Stimulated activated CD8-positive, alpha-beta memory T cell treated with anti-CD3 and anti-CD28 coated beads, Interleukin-7, amount 100 ng/mL, for 4 hours (primary cell): ENCODE measurements around the gene KLHL7.
"Not testable (repeated sequence)": the region's sequence is repeated elsewhere in the genome, so short reads cannot be mapped to it uniquely, and the experiment has no call there.

Experiments
- DNase-seq, 2 donors: peaks; one replicate each; pipeline ENCODE4 v3.0.0-alpha.2; 2020; ENCODE audit warnings: low read depth in 2 of 2

KLHL7 gene

DNA sequence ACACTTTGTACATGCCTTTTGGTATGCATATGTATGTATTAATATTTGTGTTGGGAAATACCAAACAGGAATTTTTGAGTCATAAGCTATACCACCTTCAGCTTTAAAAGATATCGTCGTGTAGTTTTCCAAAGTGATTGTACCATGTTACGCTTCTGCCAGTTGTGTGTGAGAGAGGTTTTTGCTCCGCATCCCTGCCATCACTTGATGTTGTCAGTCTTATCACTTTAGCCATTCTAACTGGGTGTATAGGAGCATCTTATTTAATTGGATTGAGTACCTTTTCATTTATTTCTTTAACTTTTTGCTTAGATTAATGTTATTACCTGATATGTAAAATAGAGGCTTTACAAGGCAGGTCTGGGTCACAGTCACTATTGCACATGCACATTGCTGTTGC lies 3.4 kb downstream of the KLHL7 start:
- DNase-seq, result no peak

DNA sequence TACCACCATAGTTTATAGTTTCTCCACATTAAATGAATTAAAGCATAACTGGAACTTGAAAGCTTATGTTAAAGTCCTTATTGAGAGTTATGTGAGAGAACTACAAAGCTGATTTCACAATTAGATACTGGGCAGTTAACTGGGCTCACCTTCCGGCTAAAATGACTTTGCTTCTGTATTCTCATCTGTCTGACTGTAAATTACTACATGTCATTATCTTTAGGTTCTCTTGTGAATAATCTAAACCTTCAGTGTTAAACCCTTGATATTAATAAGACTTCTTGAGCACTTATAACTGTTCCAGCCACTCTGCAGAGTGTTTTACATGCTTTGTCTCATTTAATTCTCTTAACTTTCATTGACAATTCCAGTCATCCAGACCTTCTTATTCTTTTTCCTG lies 3.9 kb downstream of the KLHL7 start:
- no peak for DNase-seq

DNA sequence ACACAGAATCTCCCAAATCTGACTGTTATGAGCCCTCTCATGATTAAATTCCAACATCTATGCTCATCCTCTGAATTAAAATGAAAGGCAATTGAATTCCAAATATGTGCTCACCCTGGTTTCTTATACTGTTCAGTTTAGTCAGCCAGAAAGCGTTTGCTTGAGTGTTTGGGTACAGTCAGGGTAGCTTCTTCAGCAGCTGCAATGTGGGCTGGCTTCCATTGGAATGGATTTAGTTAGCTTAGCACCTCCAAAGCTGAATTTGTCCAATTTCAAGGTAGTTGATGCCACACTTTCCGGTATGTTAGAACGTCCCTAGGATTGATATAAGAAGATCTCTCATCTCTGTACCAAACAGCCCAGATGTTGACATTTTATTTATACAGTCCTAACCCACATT lies 9.3 kb downstream of the KLHL7 start:
- DNase-seq, result no peak

DNA sequence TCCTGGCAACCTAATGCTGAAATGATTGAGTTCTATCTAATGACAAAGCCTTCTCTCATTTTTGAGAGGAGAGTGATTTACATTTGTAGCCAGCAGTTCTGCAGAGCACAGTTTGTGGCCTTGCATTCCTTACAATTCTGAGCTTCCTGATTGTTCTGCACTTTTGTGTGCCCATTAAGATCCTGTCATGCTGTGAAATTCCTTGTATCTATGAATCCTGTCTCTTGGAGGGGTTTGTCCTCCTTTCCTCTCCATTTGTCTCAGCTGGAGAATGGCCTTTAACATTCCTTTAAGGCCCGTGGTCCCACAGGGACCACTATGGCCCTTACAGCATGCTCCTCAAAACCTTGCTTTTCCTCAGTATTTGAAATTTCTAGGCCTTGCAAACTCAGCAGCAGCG lies 10.4 kb downstream of the KLHL7 start:
- no peak for DNase-seq

DNA sequence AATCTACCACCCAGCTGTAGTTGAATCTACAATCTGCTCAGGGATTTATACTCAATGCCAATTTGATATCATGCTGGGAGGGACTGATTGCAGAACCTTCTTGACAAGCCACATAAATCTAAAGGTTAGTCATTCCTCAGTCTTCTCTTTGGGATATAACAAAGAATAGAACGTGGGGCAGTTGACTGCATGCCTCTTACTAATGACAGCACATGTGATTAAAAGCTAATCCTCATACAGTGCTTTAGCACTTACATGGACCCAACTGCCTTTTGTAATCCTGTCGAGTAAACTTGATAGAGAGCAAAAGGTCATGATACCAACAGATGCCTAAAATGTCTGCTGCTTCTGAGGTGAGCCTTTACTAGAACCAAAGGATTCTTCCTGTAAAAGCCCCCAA lies 12.3 kb downstream of the KLHL7 start:
- no peak for DNase-seq

DNA sequence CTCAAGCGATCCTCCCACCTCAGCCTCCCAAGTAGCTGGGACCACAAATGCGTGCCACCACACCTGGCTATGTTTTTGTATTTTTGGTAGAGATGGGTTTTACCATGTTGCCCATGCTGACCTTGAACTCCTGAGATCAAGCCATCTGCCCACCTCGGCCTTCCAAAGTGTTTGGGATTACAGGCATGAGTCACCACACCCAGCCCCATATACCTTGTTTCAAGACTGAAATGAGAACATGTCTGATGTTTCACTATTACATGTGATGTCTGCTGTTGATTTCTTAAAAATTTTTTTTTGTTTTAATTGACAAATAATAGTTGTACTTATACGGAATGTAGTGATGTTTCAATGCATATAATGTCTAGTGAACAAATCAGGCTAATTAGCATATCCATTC lies 14.5 kb downstream of the KLHL7 start:
- DNase-seq, result no peak

DNA sequence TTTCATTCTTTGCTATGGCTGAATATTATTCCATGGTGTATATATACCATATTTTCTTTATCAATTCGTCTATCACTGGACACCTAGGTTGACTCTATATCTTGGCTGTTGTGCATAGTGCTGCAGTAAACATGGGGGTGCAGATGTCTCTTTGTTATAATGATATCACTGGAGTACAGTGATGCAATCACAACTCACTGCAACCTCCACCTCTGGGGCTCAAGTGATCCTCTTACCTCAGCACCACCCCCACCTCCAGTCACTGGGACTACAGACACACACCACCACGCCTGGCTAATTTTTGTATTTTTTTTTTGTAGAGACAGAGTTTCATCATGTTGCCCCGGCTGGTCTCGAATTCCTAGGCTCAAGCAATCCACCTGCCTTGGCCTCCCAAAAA lies 15.6 kb downstream of the KLHL7 start:
- no peak for DNase-seq

DNA sequence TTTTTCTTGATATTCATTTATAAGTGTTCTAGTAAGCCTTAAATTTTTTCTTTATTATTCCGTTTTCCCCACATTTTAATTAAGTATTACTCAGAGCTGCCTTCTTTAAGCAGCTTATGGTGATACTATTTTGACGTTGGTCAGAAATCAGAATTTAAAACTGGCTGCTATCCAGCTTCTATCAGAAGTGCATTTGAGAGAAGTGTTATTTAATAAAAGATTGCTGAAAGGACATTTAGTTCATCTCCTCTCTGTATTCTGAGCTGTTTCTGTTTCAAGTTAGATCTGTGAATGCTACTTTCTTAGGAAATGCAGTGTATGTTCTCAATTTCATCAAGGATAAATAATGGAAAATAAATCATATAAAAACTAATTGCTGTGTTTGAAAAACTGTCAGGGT lies 17.4 kb downstream of the KLHL7 start:
- no peak for DNase-seq

DNA sequence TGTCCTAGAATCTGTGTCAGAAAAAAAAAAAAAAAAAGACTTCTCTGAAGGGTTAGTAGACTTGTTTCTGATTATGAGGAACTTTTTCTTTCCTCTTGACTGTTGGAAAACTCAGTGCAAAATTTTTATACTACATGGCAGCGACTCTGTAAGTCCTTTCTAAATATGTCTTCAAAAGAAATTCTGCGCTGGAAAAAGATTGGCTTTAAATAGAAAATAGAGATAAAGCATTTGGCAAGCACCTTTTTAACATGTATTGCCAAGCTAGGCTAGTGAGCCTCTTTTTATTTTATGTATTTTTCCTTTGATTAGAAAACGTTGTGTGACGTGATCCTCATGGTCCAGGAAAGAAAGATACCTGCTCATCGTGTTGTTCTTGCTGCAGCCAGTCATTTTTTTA lies 17.9 kb downstream of the KLHL7 start:
- DNase-seq, result no peak

DNA sequence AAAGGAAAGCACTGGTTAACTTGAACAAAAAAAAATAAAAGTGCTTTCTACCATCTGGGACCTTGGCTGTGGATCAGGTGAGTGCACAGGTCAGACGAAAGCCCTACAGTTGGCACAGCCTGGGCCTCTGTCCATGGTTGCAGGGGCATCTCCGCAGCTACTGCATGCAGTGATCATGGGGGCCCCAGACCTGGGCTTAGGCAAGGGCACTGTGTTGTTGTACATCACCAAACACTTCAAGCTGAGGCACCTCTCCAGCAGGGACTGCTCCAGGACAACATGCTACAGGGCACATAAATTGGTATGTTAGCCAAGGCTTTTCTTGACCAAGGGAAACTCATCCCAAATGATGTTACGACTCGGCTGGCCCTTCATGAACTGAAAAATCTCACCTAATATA lies 23.5 kb downstream of the KLHL7 start:
- DNase-seq, result no peak

DNA sequence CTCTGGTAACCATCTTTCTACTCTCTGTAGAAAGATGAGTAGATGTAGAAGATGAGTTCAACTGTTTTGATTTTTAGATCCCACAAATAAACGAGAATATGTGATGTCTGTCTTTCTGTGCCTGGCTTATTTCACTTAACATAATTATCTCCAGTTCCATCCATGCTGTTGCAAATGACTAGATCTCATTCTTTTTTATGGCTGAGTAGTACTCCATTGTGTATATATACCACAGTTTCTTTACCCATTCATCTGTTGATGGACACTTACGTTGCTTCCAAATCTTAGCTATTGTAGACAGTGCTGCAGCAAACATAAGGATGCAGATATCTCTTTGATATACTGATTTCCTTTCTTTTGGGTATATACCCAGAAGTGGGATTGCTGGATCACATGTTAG lies 26.2 kb downstream of the KLHL7 start:
- DNase-seq, result not testable (repeated sequence)

DNA sequence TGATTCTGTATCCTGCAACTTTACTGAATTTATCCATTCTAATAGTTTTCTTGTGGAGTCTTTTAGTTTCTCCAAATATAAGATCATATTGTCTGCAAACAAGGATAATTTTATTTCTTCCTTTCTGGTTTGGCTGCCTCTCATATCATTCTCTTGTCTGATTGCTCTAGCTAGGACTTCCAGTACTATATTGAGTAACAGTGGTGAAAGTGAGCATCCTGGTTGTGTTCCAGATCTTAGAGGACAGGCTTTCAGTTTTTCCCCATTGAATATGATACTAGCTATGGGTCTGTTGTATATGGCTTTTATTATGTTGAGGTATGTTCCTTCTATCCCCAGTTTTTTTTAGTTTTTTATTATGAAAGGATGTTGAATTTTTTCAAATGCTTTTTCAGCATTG lies 28.2 kb downstream of the KLHL7 start:
- DNase-seq, result no peak

DNA sequence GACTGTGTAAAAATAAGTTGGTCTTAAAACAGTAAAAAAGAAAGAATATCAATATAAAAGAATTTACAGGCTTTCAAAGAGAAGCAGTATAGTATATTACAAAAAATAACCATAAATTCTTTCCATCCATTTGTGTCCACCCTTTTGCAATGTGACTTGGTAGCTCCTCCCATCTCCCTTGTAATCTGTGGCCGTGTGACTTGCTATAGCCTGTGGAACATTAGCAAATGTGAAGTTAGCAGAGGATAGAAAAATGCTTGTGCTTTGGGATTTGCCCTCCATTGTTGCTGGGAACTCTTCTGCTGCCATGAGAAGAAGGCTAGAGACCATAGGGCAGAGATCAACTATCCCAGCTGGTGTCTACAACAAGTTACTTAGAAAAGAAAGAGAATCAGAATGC lies 30.2 kb downstream of the KLHL7 start:
- no peak for DNase-seq

DNA sequence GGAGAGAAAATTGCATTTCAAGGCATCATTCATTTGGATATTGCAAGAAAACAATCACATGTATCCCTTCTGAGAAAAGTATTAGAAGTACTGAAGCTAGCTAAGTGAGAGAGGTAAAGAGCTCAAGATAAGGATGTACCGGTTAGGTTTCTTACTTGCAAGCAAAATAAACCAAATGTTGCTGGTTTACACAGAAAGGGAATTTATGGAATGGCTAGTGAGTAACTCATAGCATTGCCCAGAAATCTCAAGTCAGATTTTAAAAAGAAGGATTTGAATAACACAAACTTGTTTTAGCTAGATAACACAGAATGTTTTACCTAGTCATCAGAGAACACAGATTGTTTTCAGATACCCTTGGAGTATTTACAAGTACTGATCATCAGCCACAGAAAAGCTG lies 30.6 kb downstream of the KLHL7 start:
- DNase-seq, result no peak

DNA sequence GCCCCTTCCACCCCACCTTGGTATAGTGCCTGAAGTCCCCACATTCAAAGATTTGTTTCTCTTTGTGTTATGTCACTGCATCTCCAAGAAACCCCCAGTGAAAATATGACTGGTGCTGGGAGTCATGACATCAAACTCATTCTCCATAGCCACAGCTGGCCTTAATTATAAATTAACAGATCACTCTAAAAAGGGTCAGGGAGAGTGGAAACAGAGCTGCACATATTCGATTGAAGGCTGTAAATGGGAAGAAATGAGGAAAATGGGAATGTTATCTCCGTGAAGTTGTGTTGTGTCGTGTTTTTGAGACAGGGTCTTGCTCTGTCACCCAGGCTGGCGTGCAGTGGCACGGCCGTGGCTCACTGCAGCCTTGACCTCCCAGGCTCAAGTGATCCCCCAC lies 52.1 kb downstream of the KLHL7 start:
- no peak for DNase-seq

DNA sequence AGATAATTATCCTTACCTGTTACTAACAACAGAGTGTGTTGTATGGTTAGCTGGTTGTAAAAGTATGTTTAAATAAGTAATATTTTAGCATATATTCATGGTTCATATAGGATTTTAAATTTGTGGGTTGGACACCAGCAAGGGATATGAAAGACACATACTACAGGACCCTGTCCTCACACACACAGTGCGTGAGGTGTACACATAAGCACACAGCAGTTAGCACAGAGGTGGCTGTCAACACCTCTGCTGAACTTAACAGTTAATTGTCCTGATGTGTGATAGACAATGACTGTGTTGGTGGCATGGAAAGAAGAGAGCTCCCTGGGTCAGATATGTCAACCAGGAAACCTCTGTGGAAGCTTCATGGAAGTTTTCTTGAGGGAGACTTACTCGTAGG lies 53.0 kb downstream of the KLHL7 start:
- DNase-seq, result no peak

DNA sequence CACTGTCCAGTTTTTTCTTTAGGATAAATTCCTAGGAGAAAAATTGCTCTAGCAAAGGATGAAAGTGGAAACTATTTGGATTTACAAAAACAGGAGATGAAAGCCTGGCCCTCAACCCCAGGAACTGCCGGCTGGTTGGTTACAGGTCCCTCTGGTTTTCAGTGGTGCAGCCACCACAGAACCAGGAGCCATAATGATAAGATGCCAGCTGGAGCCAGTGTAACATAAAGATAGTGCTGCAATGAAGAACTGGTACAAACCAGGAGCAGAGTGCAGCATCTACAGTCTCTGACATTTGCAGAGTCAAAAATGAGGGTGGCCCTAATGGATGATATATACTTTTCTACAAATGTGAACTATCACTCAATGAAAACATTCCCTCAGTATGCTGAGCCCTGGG lies 55.9 kb downstream of the KLHL7 start:
- no peak for DNase-seq

DNA sequence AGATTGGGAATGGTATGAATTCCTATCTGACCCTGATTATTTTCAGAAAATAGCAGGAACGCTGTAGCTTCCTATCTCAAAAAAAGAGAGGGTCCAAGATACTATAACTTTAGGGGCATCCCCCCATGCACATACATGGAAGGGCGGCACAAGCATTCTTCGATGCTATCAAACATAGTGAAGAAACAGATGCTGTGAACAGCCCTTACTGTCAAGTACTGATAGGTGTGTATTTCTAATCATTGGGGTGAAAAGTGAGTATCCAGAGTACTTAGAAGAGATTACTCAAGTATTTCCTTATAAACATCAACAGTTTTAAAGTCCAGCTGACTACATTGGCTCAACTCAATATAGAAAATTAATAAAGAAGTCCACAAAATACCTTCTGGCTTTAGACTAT lies 59.3 kb downstream of the KLHL7 start:
- DNase-seq, result no peak

DNA sequence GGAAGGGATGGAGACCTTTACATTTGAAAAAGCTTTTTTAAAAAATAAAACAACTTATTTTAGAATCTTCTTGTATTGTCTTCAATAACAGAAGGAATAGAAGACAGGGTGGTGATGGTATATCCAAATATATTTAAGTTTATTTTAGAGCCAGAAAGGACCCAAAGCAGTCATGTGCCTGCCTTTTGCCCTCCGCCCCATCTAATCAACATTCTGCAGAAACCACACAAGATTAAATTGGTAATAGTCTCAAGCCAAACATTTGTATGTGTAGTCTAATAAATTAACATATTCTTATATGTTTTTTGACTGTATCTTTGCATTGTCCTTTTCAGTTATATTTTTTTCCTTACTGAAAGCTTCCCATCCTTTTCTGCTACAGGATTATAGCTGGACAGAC lies 59.7 kb downstream of the KLHL7 start:
- no peak for DNase-seq

DNA sequence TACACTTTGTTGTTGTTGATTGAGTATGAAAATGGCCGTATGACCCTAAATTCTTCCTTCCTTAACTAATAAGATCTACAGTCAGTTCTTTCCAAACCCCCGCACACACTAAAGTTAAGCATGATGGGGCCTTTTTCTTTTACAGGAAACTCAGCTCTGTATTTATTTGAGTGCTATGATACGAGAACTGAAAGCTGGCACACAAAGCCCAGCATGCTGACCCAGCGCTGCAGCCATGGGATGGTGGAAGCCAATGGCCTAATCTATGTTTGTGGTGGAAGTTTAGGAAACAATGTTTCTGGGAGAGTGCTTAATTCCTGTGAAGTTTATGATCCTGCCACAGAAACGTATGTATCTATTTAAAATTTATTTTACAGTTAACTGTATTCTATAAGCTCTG lies 62.1 kb downstream of the KLHL7 start:
- no peak for DNase-seq

DNA sequence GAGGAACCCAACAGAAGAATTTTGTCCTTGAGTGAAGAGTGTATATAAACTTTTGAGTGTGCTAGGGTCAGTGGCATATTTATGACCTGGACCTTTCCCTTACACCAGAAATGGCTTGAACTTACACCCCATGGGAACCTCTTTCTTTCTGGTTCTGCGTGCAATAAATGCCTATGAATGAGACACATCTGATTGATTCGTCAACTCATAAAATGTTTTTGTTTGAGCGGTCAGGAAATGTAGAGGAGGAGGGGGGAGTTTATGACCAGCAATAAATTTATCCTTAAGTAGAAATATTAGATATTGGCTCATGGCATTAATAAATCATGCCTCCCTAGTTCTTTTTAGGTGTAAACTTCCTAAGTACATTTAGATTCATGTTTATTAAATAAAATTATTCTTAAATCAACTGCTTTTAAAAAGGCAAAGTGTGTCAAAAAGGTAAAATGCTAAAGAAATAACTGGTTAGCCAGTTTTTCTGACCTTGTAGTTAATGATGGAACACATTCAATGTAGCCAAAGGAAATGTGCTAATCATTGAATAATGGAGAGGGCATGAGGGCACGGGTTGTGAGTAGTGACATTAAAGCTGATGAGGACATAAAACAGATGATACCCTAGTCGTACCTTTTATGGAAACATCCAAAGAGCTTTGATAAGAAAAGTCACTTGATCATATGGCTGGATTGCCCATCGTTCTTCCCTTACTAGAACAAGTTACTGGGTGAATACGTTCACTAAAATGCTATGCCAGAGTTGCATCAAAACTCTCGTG lies 62.7 kb downstream of the KLHL7 start:
- DNase-seq, result no peak

DNA sequence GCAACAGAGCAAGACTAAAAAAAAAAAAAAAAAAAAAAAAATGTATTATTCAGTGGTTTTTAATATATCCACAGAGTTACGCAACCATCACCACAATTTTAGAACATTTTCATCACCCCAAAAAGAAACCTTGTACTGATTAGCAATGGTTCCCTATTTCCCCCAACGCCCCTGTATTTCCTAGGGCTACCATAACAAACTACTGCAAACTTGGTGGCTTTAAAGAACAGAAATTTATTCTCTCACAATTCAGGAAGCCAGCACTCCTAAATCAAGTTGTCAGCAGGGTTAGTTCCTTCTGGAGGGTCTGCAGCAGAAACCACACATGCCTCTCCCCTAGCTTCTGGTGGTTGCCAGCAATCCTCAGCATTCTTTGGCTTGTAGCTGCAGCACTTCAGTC lies 70.4 kb downstream of the KLHL7 start:
- no peak for DNase-seq

DNA sequence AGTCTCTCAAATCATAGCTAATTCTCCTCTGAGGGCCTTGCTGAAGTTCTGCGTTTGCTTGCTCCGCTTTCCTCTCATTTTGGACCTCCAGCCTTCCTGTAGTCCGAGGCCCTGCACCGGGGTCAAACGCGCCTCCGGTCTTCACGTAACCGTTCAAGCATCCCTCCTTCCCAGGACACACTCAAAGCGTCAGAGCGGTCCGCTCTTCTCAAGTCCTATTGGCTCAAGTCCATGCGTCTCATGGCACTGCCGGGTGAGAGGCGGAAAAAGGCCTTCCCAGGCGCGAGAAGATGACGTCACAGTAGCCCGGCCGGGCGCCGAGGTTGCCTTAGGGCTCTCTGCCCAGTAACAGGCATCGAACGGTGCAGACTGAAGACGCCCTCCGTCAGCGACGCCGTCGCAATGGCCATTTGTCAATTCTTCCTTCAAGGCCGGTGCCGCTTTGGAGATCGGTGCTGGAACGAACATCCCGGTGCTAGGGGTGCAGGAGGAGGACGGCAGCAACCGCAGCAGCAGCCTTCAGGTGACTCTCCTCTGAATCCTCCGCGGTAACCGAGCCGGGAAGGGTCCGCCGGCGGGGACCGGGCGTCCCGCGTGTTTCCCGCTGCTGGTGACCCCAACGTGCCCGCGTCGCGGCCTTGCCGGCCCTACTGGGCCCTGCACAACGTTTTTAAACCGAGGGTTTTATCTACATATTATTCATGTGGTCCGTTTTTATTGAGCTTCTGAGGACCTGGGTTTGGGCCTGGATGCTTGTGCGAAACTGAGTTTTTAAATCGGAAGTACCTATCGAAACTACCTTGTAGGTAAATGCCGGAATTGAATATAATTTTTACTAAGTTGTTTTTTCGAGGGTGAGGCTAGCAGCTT lies 76.3 kb downstream of the KLHL7 start, which contains the start of gene NUP42:
NUP42 (plus strand) TSS at position 365 of the 870 bp plus-strand sequence; CDS start at position 403, 38 bp downstream.
- peak; percentile 92 to 93 for DNase-seq
